Progenitor cell of endocrine pancreas (in vitro differentiated cells): ENCODE data around the gene ALPI. TPM values are rescaled to one million over a fixed set of nuclear protein-coding genes. Genes with fewer than 3 reads are reported as not detected.

ENCODE experiments used
- DNase-seq: peaks from one replicate; pipeline ENCODE4 v3.0.0; 2021; ENCODE audit warnings: low spot score; ENCODE audit not compliant: unreplicated experiment
- H3K27ac Mint-ChIP-seq: 2 replicates; pipeline ENCODE4 v1.8.0; 2021; ENCODE audit warnings: mild to moderate bottlenecking, moderate library complexity, mixed read lengths
- H3K27me3 Mint-ChIP-seq: 2 replicates; pipeline ENCODE4 v1.8.0; 2021; ENCODE audit warnings: mixed read lengths
- H3K36me3 Mint-ChIP-seq: 2 replicates; pipeline ENCODE4 v1.8.0; 2022; ENCODE audit warnings: mixed read lengths; ENCODE audit not compliant: insufficient read depth
- H3K4me1 Mint-ChIP-seq: 2 replicates; pipeline ENCODE4 v1.8.0; 2021; ENCODE audit warnings: low read depth, mixed read lengths
- H3K4me3 Mint-ChIP-seq: 2 replicates; pipeline ENCODE4 v1.8.0; 2021; ENCODE audit warnings: low read depth, mild to moderate bottlenecking, moderate library complexity, mixed read lengths
- H3K9me3 Mint-ChIP-seq: 2 replicates; pipeline ENCODE4 v1.8.0; 2021; ENCODE audit warnings: low read depth, mixed read lengths
- total RNA-seq: library from RNA; stranded (reverse); gene quantifications from 2 replicates; pipeline ENCODE4 v1.2.1, GENCODE V29; 2021
- TF ChIP-seq, protein P1 (sequence below): fragments of 200-600 bp; sonication (generic); IDR thresholded peaks from one replicate; pipeline ENCODE4 v1.5.0; 2021; ENCODE audit warnings: antibody characterized with exemption, mild to moderate bottlenecking; ENCODE audit not compliant: unreplicated experiment

The ALPI gene
- total RNA-seq, 1 donor from 2014 or later, result not detected

DNA sequence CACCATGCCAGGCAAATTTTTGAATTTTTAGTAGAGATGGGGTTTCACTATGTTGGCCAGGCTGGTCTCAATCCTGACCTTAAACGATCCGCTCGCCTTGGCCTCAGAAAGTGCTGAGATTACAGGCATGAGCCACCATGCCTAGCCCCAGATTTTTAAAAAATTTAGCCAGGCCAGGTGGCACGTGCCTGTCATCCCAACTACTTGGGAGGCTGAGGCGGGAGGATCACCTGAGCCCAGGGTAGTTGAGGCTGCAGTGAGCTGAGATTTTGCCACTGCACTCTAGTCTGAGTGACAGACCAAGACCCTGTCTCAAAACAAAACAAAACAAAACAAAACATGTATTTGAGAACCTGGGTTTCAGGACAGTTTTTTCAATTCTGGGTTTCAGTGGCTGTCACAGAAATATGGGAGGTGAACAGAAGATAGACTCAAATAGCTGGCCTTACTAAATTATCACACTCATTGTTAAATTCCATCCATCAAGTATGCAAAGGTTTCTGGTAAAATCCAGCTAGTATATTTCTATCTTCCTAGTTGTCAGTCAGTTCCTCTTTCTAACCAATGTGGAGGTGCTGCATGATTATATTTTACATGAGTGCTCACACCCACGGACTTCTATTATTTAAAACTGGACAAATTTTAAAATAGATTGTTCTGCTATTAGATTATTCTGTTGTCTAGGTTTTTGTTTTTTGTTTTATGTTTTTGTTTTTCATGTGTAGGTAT, 43.9 kb upstream of the ALPI start:
- no peaks in the 10 kb centered on the region for H3K4me1 Mint-ChIP-seq
- H3K36me3 Mint-ChIP-seq, result no peaks in the 10 kb centered on the region
- H3K4me3 Mint-ChIP-seq, result no peak overlapping the region
- H3K9me3 Mint-ChIP-seq, result no peaks in the 10 kb centered on the region
- no peak overlapping the region for H3K27ac Mint-ChIP-seq
- peaks cover 53% of the 10 kb centered on the region for H3K27me3 Mint-ChIP-seq
- TF ChIP-seq, protein P1, sequence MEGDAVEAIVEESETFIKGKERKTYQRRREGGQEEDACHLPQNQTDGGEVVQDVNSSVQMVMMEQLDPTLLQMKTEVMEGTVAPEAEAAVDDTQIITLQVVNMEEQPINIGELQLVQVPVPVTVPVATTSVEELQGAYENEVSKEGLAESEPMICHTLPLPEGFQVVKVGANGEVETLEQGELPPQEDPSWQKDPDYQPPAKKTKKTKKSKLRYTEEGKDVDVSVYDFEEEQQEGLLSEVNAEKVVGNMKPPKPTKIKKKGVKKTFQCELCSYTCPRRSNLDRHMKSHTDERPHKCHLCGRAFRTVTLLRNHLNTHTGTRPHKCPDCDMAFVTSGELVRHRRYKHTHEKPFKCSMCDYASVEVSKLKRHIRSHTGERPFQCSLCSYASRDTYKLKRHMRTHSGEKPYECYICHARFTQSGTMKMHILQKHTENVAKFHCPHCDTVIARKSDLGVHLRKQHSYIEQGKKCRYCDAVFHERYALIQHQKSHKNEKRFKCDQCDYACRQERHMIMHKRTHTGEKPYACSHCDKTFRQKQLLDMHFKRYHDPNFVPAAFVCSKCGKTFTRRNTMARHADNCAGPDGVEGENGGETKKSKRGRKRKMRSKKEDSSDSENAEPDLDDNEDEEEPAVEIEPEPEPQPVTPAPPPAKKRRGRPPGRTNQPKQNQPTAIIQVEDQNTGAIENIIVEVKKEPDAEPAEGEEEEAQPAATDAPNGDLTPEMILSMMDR, result no peak
- DNase-seq, result no peak

DNA sequence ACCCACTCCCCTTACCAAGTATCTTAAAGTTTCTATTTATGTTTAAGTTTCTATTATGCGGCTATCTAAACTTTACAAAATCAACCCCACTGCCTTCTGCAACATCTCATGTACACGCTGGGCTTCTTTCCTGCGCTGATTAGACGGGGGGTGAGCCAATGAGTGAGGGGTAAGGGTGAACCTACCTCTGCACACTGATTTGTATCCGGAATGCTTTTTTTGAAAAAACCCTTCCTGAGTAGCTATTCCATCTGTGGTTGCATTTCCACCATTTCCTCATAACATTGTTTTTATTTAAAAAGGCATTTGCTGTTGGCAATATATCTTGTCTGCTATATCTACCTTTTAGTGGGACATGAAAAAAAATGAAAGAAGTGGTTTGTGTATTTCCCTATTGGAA, 43.0 kb upstream of the ALPI start:
- H3K4me1 Mint-ChIP-seq, result no peaks in the 10 kb centered on the region
- no peak overlapping the region for H3K4me3 Mint-ChIP-seq
- no peak for DNase-seq
- H3K36me3 Mint-ChIP-seq, result no peaks in the 10 kb centered on the region
- H3K9me3 Mint-ChIP-seq, result no peaks in the 10 kb centered on the region
- TF ChIP-seq, protein P1, result no peak
- peaks cover 61% of the 10 kb centered on the region for H3K27me3 Mint-ChIP-seq
- no peak overlapping the region for H3K27ac Mint-ChIP-seq

DNA sequence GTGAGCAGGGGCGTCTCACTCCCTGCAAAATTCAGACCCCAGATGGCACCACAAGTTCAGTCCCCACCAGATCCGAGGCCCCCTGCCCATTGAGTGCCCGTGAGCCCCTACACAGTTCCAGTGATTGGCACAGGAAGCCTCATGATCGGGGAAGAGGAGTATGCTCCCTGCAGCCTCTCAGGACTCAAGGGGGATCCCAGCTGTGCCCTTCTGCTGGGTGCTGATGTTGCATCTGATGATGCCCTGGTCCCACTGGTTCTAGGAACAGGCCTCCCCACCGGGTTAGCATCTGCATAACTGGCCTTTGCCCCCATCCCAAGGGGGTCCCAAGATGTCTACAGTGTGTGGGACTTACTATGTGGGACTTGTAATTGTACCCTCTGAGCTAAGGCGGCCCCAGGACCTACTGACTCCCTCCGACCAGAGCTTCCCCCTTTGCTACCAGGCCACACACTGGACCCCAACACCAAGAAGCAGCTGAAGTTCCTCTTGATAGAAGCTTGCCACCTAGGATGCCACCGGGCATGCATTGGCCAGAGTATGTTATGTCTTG, 40.7 kb upstream of the ALPI start:
- H3K4me1 Mint-ChIP-seq, result peaks cover 3% of the 10 kb centered on the region
- no peaks in the 10 kb centered on the region for H3K9me3 Mint-ChIP-seq
- H3K4me3 Mint-ChIP-seq, result no peak overlapping the region
- no peak for DNase-seq
- H3K36me3 Mint-ChIP-seq, result no peaks in the 10 kb centered on the region
- no peak overlapping the region for H3K27ac Mint-ChIP-seq
- TF ChIP-seq, protein P1, result no peak
- peaks cover 77% of the 10 kb centered on the region for H3K27me3 Mint-ChIP-seq

DNA sequence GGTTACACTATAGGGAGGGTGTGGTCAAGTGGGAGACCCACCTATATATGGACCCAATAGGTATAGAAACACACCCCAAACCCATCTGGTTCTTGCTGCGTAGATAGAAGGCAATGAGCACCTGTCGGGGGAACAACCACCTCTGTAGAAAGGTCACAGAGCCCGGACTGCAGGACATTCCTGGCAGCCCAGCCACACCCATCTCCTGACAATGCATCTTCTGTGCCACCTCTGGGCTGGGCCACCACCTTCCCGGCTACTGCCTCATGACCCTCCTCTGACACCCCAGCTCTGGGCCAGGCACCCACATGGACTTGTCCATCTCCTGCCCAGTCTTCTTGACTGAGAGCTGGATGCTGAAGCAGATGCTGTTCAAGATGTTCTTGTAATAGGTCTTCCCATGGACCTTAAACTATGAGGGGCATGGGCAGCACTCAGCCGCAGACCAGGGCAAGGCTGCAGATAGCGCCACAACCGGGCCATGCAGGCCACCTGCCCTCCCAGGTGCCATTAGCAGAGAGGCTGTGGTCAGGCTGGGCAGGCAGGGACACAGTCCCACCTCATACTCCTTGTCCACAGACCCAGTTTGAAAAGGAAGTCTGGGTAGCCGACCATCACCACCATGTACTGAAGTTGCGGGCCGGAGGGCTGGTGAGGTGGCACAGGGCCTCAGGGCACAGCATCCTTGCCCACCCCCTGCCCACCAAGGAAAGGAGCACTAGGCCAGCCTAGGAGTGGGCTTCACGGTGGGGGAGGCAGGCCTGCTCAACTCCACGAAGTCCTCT, 40.0 kb upstream of the ALPI start:
- no peaks in the 10 kb centered on the region for H3K36me3 Mint-ChIP-seq
- TF ChIP-seq, protein P1, result no peak
- no peak overlapping the region for H3K4me3 Mint-ChIP-seq
- no peaks in the 10 kb centered on the region for H3K9me3 Mint-ChIP-seq
- no peak overlapping the region for H3K27ac Mint-ChIP-seq
- no peak for DNase-seq
- H3K4me1 Mint-ChIP-seq, result peaks cover 5% of the 10 kb centered on the region
- peaks cover 77% of the 10 kb centered on the region for H3K27me3 Mint-ChIP-seq
